Neuronal stem cell (in vitro differentiated cells): Measurements from ENCODE around the gene C20orf141.

Experiments
- DNase-seq: peaks from one replicate; pipeline ENCODE4 v3.0.0-alpha.2; 2013; ENCODE audit warnings: low spot score
- H2AFZ ChIP-seq: one replicate; pipeline ENCODE4 v1.6.1; 2013; ENCODE audit warnings: mild to moderate bottlenecking, low read length, inconsistent platforms
- H2AK5ac ChIP-seq: 2 replicates; pipeline ENCODE4 v1.6.1; 2013; ENCODE audit warnings: low read depth, mild to moderate bottlenecking, inconsistent platforms, low read length, moderate library complexity, mixed read lengths
- H2BK120ac ChIP-seq: 2 replicates; pipeline ENCODE4 v1.6.1; 2013; ENCODE audit warnings: low read depth, mild to moderate bottlenecking, inconsistent platforms, low read length, moderate library complexity, mixed read lengths
- H2BK12ac ChIP-seq: one replicate; pipeline ENCODE4 v1.6.1; 2013; ENCODE audit warnings: low read length, inconsistent platforms
- H2BK15ac ChIP-seq: 2 replicates; pipeline ENCODE4 v1.6.1; 2013; ENCODE audit warnings: mild to moderate bottlenecking, low read length, inconsistent platforms, mixed read lengths
- H2BK5ac ChIP-seq: one replicate; pipeline ENCODE4 v1.6.1; 2013; ENCODE audit warnings: inconsistent platforms, mild to moderate bottlenecking, low read length, moderate library complexity
- H3K14ac ChIP-seq: one replicate; pipeline ENCODE4 v1.6.1; 2013; ENCODE audit warnings: low read length, inconsistent platforms
- H3K18ac ChIP-seq: 2 replicates; pipeline ENCODE4 v1.6.1; 2013; ENCODE audit warnings: low read length, inconsistent platforms
- H3K23ac ChIP-seq: 2 replicates; pipeline ENCODE4 v1.6.1; 2013; ENCODE audit warnings: low read depth, mild to moderate bottlenecking, mixed read lengths, low read length, inconsistent platforms; ENCODE audit not compliant: poor library complexity
- H3K27ac ChIP-seq: replicated peaks from 3 replicates; pipeline ENCODE4 v1.5.1; 2013; ENCODE audit warnings: low read length, inconsistent platforms
- H3K27me3 ChIP-seq, 3 experiments: 2 replicates each; pipeline ENCODE4 v1.6.1; 2013; ENCODE audit warnings: low read length in 3 of 3, mild to moderate bottlenecking in 2 of 3, inconsistent platforms in 1 of 3, low read depth in 1 of 3, mixed read lengths in 1 of 3, moderate library complexity in 1 of 3; ENCODE audit not compliant: control insufficient read depth in 3 of 3, insufficient read depth in 3 of 3
- H3K36me3 ChIP-seq, 2 donors: replicated peaks in 1 of 2; 2 replicates each; pipeline ENCODE4 v1.6.1; 2013; ENCODE audit warnings: low read length in 2 of 2; ENCODE audit not compliant: control insufficient read depth in 2 of 2, insufficient read depth in 2 of 2
- H3K4ac ChIP-seq: 2 replicates; pipeline ENCODE4 v1.6.1; 2013; ENCODE audit warnings: inconsistent platforms, mild to moderate bottlenecking, low read length, moderate library complexity
- H3K4me1 ChIP-seq, 2 donors: 1 replicate in 1 of 2; 2 replicates in 1 of 2; pipeline ENCODE4 v1.6.1; 2013; ENCODE audit warnings: low read length in 2 of 2, low read depth in 1 of 2; ENCODE audit not compliant: control insufficient read depth in 2 of 2, insufficient read depth in 1 of 2
- H3K4me2 ChIP-seq: one replicate; pipeline ENCODE4 v1.6.1; 2013; ENCODE audit warnings: mild to moderate bottlenecking, low read length, inconsistent platforms; ENCODE audit not compliant: insufficient read depth, poor library complexity, severe bottlenecking
- H3K4me3 ChIP-seq, 2 donors: 2 replicates each; pipeline ENCODE4 v1.5.1; 2013; ENCODE audit warnings: low read length in 2 of 2, mild to moderate bottlenecking in 2 of 2, inconsistent platforms in 1 of 2, moderate library complexity in 1 of 2
- H3K79me1 ChIP-seq: one replicate; pipeline ENCODE4 v1.6.1; 2013; ENCODE audit warnings: low read depth, mild to moderate bottlenecking, inconsistent platforms, low read length, moderate library complexity
- H3K9ac ChIP-seq: one replicate; pipeline ENCODE4 v1.6.1; 2013; ENCODE audit warnings: mild to moderate bottlenecking, low read depth, low read length, inconsistent platforms; ENCODE audit not compliant: poor library complexity
- H3K9me3 ChIP-seq, 2 donors: replicated peaks in 1 of 2; 2 replicates each; pipeline versions ENCODE3 to v1.6.1; 2013; ENCODE audit warnings: low read length in 2 of 2, mild to moderate bottlenecking in 2 of 2, inconsistent platforms in 1 of 2, low read depth in 1 of 2, mixed read lengths in 1 of 2, moderate library complexity in 1 of 2; ENCODE audit not compliant: control insufficient read depth in 2 of 2, insufficient read depth in 1 of 2
- H4K8ac ChIP-seq: one replicate; pipeline ENCODE4 v1.6.1; 2013; ENCODE audit warnings: low read depth, mild to moderate bottlenecking, inconsistent platforms, low read length, moderate library complexity
- H4K91ac ChIP-seq: one replicate; pipeline ENCODE4 v1.6.1; 2013; ENCODE audit warnings: low read length, low read depth, mild to moderate bottlenecking, inconsistent platforms; ENCODE audit not compliant: poor library complexity
- WGBS, 2 donors: extraction: QIAGEN DNeasy Blood & Tissue Kit; methylation state at CpG; one replicate each; pipeline ENCODE4 v1.1.7; 2013; ENCODE audit warnings: missing lambda C conversion rate in 2 of 2, mixed read lengths in 1 of 2; ENCODE audit not compliant: insufficient read length in 2 of 2, insufficient replicate concordance in 1 of 2; ENCODE audit errors: extremely low coverage in 2 of 2; 5-methylcytosine and 5-hydroxymethylcytosine counted together

The C20orf141 gene

DNA sequence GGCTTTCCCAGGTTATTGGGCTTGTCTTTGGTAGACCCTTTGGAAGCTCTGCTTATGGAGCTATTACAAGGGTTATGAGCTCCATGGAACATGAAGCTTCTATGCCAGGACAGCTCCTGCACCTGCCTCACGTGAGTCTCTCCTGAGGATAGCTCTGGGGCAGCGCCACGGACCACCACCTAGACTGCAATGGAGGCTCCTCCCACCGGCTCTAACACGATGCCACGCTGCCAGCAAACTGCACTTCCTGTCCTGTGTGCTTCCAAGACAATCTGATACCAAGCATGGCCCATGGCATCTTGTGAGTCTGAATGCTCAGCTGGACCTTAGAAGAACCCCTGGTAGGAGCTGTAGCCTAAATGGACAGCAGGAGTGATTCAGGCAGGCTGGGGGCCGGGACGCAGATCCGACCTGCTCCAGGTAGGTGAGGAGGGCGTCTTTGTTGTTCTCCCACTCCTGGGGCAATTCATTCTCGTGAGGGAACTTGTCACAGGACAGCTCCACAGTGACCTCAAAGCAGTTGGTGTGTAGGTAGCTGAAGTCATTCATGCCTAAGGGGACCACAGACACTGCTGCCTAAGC lies 19.8 kb upstream of the C20orf141 start:
- no peak overlapping the region for H3K9ac ChIP-seq
- no peak overlapping the region for H2AFZ ChIP-seq
- peaks cover 47 to 61% of the 10 kb centered on the region in 2 donors for H3K36me3 ChIP-seq
- H3K79me1 ChIP-seq: peaks cover 7% of the 10 kb centered on the region
- H3K18ac ChIP-seq: no peak overlapping the region
- H4K91ac ChIP-seq: no peak overlapping the region
- no peak overlapping the region for H2BK12ac ChIP-seq
- no peak overlapping the region for H3K4ac ChIP-seq
- H2AK5ac ChIP-seq: no peak overlapping the region
- peaks cover 0 to 6% of the 10 kb centered on the region in 2 donors for H3K9me3 ChIP-seq
- H2BK15ac ChIP-seq: no peak overlapping the region
- no CpG with 5 or more reads among the region's 11 CpGs for WGBS, 2 donors
- no peak overlapping the region for H4K8ac ChIP-seq
- no peak overlapping the region for H2BK120ac ChIP-seq
- H3K4me2 ChIP-seq: no peak overlapping the region
- H3K27me3 ChIP-seq: no peaks in the 10 kb centered on the region
- no peak overlapping the region for H3K4me3 ChIP-seq
- no peak for DNase-seq
- H2BK5ac ChIP-seq: no peak overlapping the region
- H3K23ac ChIP-seq: no peak overlapping the region
- H3K14ac ChIP-seq: no peak overlapping the region
- peaks cover 7 to 8% of the 10 kb centered on the region in 2 donors for H3K4me1 ChIP-seq
- H3K27ac ChIP-seq: no peak overlapping the region

DNA sequence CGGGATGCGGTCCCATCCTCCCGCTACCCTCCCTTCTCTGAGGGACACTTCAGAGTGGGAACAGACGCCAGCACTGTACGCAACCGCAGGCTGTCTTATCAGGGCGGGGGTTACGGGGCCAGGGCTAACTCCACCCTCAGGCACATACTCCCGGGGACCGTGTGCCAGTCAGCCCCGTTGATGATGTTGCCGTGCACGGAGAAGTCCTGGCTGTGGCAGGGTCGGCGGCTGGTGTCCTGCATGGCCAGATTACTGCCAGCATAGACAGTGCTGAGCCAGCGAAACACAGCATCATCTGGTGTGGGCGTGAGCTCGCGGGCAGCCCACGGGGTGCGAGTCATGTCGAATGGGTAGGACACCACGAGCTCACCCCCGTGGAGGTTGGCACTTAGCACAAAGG lies 19.3 kb upstream of the C20orf141 start:
- DNase-seq: no peak
- Histone ChIP-seq H3K27ac (no peak overlapping the region), H3K9ac (no peak overlapping the region), H3K14ac (no peak overlapping the region), H4K91ac (no peak overlapping the region), H2BK5ac (no peak overlapping the region), H3K4me3 (no peak overlapping the region), H2BK15ac (no peak overlapping the region), H3K36me3 (peaks cover 47 to 61% of the 10 kb centered on the region in 2 donors), H2BK12ac (no peak overlapping the region), H3K4me1 (peaks cover 9% of the 10 kb centered on the region in 2 donors), H2AK5ac (no peak overlapping the region), H3K4ac (no peak overlapping the region), H3K4me2 (no peak overlapping the region), H3K23ac (no peak overlapping the region), H3K18ac (no peak overlapping the region), H4K8ac (no peak overlapping the region), H2BK120ac (no peak overlapping the region), H3K9me3 (peaks cover 0 to 6% of the 10 kb centered on the region in 2 donors), H3K27me3 (no peaks in the 10 kb centered on the region), H2AFZ (no peak overlapping the region), H3K79me1 (peaks cover 8% of the 10 kb centered on the region)
- WGBS, 2 donors: no CpG with 5 or more reads among the region's 24 CpGs

GRCh38 chr20:2796011-2796660 lies 18.7 kb upstream of the C20orf141 start:
- DNase-seq: no peak

GRCh38 chr20:2797136-2797983 lies 17.4 kb upstream of the C20orf141 start:
- peaks cover 12 to 15% of the 10 kb centered on the region in 2 donors for H3K4me1 ChIP-seq
- no CpG with 5 or more reads among the region's 16 CpGs for WGBS, 2 donors
- no peak overlapping the region for H2BK5ac ChIP-seq
- no peak overlapping the region for H2AFZ ChIP-seq
- no peak overlapping the region for H3K4me2 ChIP-seq
- H3K4ac ChIP-seq: no peak overlapping the region
- DNase-seq: no peak
- H4K8ac ChIP-seq: no peak overlapping the region
- no peak overlapping the region for H3K27ac ChIP-seq
- peaks cover 47 to 61% of the 10 kb centered on the region in 2 donors for H3K36me3 ChIP-seq
- no peak overlapping the region for H2BK120ac ChIP-seq
- no peak overlapping the region for H3K18ac ChIP-seq
- no peak overlapping the region for H3K23ac ChIP-seq
- H2AK5ac ChIP-seq: no peak overlapping the region
- no peak overlapping the region for H2BK12ac ChIP-seq
- no peak overlapping the region for H3K9ac ChIP-seq
- no peak overlapping the region for H3K4me3 ChIP-seq
- peaks cover 0 to 6% of the 10 kb centered on the region in 2 donors for H3K9me3 ChIP-seq
- H2BK15ac ChIP-seq: no peak overlapping the region
- H4K91ac ChIP-seq: no peak overlapping the region
- H3K14ac ChIP-seq: no peak overlapping the region
- H3K79me1 ChIP-seq: peaks cover 8% of the 10 kb centered on the region
- H3K27me3 ChIP-seq: peaks cover 0 to 11% (median 0%) of the 10 kb centered on the region in 3 experiments

More at GRCh38 chr20:2796011-2796660, 18.7 kb upstream of the C20orf141 start:
- Histone ChIP-seq H3K14ac (no peak overlapping the region), H4K91ac (no peak overlapping the region), H3K9ac (no peak overlapping the region), H2BK5ac (no peak overlapping the region), H3K4me2 (no peak overlapping the region), H3K79me1 (peaks cover 8% of the 10 kb centered on the region), H3K36me3 (peaks cover 47 to 61% of the 10 kb centered on the region in 2 donors), H3K4me1 (peaks cover 9 to 12% of the 10 kb centered on the region in 2 donors), H2BK120ac (no peak overlapping the region), H4K8ac (no peak overlapping the region), H3K4me3 (no peak overlapping the region), H3K9me3 (peaks cover 0 to 6% of the 10 kb centered on the region in 2 donors), H3K18ac (no peak overlapping the region), H3K4ac (no peak overlapping the region), H2BK12ac (no peak overlapping the region), H2AFZ (no peak overlapping the region), H2AK5ac (no peak overlapping the region), H3K23ac (peak overlapping the region; percentile 18), H3K27ac (no peak overlapping the region), H2BK15ac (no peak overlapping the region), H3K27me3 (peaks cover 0 to 3% (median 0%) of the 10 kb centered on the region in 3 experiments)
- no CpG with 5 or more reads among the region's 20 CpGs for WGBS, 2 donors
